PC-9 (cell line): Measurements from ENCODE around the gene SOWAHC. TPM values are rescaled to one million over a fixed set of nuclear protein-coding genes. Genes with fewer than 3 reads are reported as not detected.

ENCODE experiments used
- BruUV-seq: library from RNA; stranded (reverse); fragments of 400-500 nt; replicated peaks from 2 replicates; lab custom pipeline; 2021; lab: Mats Ljungman, UMichigan
- CTCF ChIA-PET: fragments of 300-600 bp; sonication (Branson Sonifier 250); formaldehyde crosslinking; loops from one replicate; lab custom pipeline; 2022; ENCODE audit warnings: antibody characterized with exemption; lab: Charles Lee
- POLR2A ChIA-PET: fragments of 300-600 bp; sonication (Branson Sonifier 250); formaldehyde crosslinking; loops from one replicate; lab custom pipeline; 2022; ENCODE audit warnings: antibody characterized with exemption; ENCODE audit not compliant: unreplicated experiment; lab: Charles Lee
- DNase-seq, 2 experiments: peaks; one replicate each; pipeline versions ENCODE4 v3.0.0 to v3.0.0-alpha.2; 2015 to 2022; ENCODE audit warnings: mixed read lengths in 1 of 2
- H2AFZ ChIP-seq: fragments of 200-600 bp; sonication (generic); 2 replicates; pipeline ENCODE4 v1.8.1; 2017; ENCODE audit warnings: antibody characterized with exemption
- H3F3A ChIP-seq: fragments of 200-600 bp; sonication (generic); 2 replicates; pipeline ENCODE4 v1.8.1; 2017; ENCODE audit warnings: antibody characterized with exemption, mild to moderate bottlenecking, low read depth; ENCODE audit not compliant: insufficient read depth
- H3K27ac ChIP-seq: fragments of 200-600 bp; sonication (generic); 2 replicates; pipeline ENCODE4 v1.6.1; 2016; ENCODE audit warnings: mixed run types
- H3K27me3 ChIP-seq: fragments of 200-600 bp; sonication (generic); 2 replicates; pipeline ENCODE4 v1.6.1; 2016; ENCODE audit warnings: low read depth, mixed run types; ENCODE audit not compliant: insufficient read depth
- H3K36me3 ChIP-seq: fragments of 200-600 bp; sonication (generic); 2 replicates; pipeline ENCODE4 v1.6.1; 2016; ENCODE audit warnings: low read depth, mixed run types
- H3K4me1 ChIP-seq: fragments of 200-600 bp; sonication (generic); replicated peaks from 2 replicates; pipeline ENCODE4 v1.6.1; 2016; ENCODE audit warnings: mixed run types; ENCODE audit not compliant: insufficient read depth
- H3K4me2 ChIP-seq: fragments of 200-600 bp; sonication (generic); 2 replicates; pipeline ENCODE4 v1.6.1; 2017; ENCODE audit warnings: mixed run types
- H3K4me3 ChIP-seq: fragments of 200-600 bp; sonication (generic); 2 replicates; pipeline ENCODE4 v1.6.1; 2016; ENCODE audit warnings: mixed run types
- H3K79me2 ChIP-seq: fragments of 200-600 bp; sonication (generic); 2 replicates; pipeline ENCODE4 v1.6.1; 2017; ENCODE audit warnings: low read depth, mixed run types
- H3K9me2 ChIP-seq: fragments of 200-600 bp; sonication (generic); 2 replicates; pipeline ENCODE4 v1.8.1; 2017; ENCODE audit warnings: mild to moderate bottlenecking; ENCODE audit not compliant: insufficient read depth
- H3K9me3 ChIP-seq: fragments of 200-600 bp; sonication (generic); 2 replicates; pipeline ENCODE4 v1.8.1; 2016; ENCODE audit warnings: low read depth; ENCODE audit not compliant: insufficient read depth
- H4K20me1 ChIP-seq: fragments of 200-600 bp; sonication (generic); 2 replicates; pipeline ENCODE4 v1.8.1; 2017; ENCODE audit not compliant: insufficient read depth
- EZH2 ChIP-seq: fragments of 200-600 bp; sonication (generic); IDR thresholded peaks from 2 replicates; pipeline ENCODE4 v1.8.0; 2017; ENCODE audit warnings: antibody characterized with exemption, low read depth
- intact Hi-C: fragments of 100-400 bp; cut with micrococcal nuclease; formaldehyde crosslinking; loops from one replicate; pipeline ENCODE4 v1.10.0; 2022; ENCODE audit not compliant: unreplicated experiment
- total RNA-seq: library from RNA; stranded (reverse); gene quantifications from 2 replicates; pipeline ENCODE4 v1.2.3, GENCODE V29; 2021
- TF ChIP-seq, protein P1 (sequence below): fragments of 200-600 bp; sonication (generic); conservative IDR thresholded peaks from 2 replicates; pipeline ENCODE4 v1.6.1; 2017; ENCODE audit warnings: mixed run types, antibody characterized with exemption, mild to moderate bottlenecking, moderate library complexity

The SOWAHC gene
- total RNA-seq, 1 experiment from 2014 or later, result 14.3 TPM

DNA sequence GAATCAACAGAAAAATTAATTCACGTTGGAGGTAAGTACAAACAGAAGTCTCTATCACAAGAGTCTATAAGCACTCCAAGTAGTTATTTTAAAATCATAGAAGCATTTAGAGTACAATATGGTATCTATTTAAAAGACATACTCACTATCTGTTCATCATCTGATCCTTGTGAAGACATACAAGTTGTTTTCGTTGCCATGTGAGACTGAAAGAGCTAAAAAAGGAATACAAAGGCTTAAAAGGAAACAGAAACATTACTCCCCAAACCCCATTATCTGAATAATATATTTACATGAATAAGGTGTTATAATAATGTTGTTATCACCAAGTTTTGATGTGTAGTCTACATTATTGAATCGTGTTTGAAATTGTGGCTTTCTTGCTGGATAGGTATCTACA, 21.3 kb upstream of the SOWAHC start:
- no peak for DNase-seq
- Histone ChIP-seq H2AFZ (no peak overlapping the region), H3K36me3 (0 out of 2 replicates have a peak, but pooled peaks cover 4% of the 10 kb centered on the region), H3K4me1 (no peaks in the 10 kb centered on the region), H3K27ac (no peak overlapping the region), H3K27me3 (no peaks in the 10 kb centered on the region), H3K9me2 (no peaks in the 10 kb centered on the region), H3K79me2 (no peaks in the 10 kb centered on the region; the same call in 1 of the 2 replicates), H3K9me3 (no peaks in the 10 kb centered on the region), H3F3A (no peaks in the 10 kb centered on the region), H4K20me1 (no peaks in the 10 kb centered on the region; the same call in 1 of the 2 replicates), H3K4me2 (no peak overlapping the region), H3K4me3 (no peak overlapping the region)
- intact Hi-C loops, result no loop called here
- TF ChIP-seq, protein P1, sequence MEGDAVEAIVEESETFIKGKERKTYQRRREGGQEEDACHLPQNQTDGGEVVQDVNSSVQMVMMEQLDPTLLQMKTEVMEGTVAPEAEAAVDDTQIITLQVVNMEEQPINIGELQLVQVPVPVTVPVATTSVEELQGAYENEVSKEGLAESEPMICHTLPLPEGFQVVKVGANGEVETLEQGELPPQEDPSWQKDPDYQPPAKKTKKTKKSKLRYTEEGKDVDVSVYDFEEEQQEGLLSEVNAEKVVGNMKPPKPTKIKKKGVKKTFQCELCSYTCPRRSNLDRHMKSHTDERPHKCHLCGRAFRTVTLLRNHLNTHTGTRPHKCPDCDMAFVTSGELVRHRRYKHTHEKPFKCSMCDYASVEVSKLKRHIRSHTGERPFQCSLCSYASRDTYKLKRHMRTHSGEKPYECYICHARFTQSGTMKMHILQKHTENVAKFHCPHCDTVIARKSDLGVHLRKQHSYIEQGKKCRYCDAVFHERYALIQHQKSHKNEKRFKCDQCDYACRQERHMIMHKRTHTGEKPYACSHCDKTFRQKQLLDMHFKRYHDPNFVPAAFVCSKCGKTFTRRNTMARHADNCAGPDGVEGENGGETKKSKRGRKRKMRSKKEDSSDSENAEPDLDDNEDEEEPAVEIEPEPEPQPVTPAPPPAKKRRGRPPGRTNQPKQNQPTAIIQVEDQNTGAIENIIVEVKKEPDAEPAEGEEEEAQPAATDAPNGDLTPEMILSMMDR, result no peak
- TF ChIP-seq EZH2, result no peak
- BruUV-seq, result no TSS peak
- ChIA-PET POLR2A (no interaction called here), CTCF (no interaction called here)

DNA sequence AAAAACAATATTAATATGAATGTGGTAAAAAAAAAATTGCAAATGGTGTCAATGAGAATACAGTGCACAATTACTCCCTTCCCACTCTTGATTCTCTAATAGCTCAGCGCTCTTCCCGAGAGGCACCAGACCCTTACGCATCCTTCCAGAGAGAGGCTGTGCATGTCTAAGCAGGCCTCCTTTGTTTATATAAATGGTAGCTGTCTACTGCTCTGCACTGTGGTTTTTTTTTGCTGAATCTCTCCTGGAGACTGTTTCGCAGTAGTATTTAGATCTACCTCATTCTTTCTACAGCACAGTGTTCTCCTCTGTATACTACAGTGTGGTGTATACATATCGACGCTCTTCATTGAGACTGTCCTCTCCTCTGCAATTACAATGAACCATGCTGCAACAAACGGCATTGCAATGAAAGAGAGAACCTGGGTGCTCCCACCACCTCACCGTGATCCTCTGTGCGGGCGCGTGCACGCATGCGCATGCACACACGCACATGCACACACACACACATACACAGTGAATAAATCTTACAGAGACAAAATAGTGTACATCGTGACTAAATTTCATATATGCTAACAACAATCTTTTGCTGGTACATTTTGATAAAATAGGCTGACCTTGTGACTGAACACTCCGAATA, 19.8 kb upstream of the SOWAHC start:
- no peak for TF ChIP-seq EZH2
- TF ChIP-seq, protein P1, result no peak
- H3K4me2 ChIP-seq, result no peak overlapping the region
- H3K9me2 ChIP-seq, result no peaks in the 10 kb centered on the region
- ChIA-PET POLR2A (interaction anchor here (0.6 kb wide), 1 partner anchor 10 kb away, joined by 5 read pairs; no protein-coding TSS in a partner anchor), CTCF (interaction anchor here (0.7 kb wide), 1 partner anchor 96 kb away, joined by 5 read pairs; no protein-coding TSS in a partner anchor)
- H4K20me1 ChIP-seq, result no peaks in the 10 kb centered on the region; the same call in 1 of the 2 replicates
- no peaks in the 10 kb centered on the region for H3K27me3 ChIP-seq
- H2AFZ ChIP-seq, result no peak overlapping the region
- H3K4me1 ChIP-seq, result no peaks in the 10 kb centered on the region
- no peak overlapping the region for H3K27ac ChIP-seq
- no TSS peak for BruUV-seq
- H3K9me3 ChIP-seq, result no peaks in the 10 kb centered on the region
- no peak for DNase-seq
- 0 out of 2 replicates have a peak, but pooled peaks cover 4% of the 10 kb centered on the region for H3K36me3 ChIP-seq
- intact Hi-C loops, result no loop called here
- no peaks in the 10 kb centered on the region for H3F3A ChIP-seq
- peaks cover 1% of the 10 kb centered on the region; the same call in 1 of the 2 replicates for H3K79me2 ChIP-seq
- no peak overlapping the region for H3K4me3 ChIP-seq

DNA sequence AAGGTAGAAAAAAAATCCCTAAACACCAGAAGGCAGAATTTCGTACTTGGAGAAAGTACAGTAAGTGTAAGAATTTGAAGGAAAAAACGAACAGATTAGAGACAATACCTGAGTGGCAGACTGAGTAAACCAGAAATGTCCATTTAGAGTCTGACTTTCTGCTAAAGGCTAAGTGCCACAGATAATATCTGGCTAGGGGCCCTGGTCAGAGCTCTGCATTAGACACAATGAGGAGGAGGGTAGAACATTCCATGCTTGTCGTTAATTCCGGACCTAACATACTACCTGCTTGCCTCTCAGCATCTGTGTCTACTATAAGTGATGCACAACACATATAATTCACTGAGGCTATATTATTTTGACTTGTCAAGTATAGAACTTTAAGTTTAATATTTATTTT, 18.5 kb upstream of the SOWAHC start:
- Histone ChIP-seq H3F3A (no peaks in the 10 kb centered on the region; the same call in 1 of the 2 replicates), H3K4me3 (no peak overlapping the region), H4K20me1 (no peaks in the 10 kb centered on the region; the same call in 1 of the 2 replicates), H3K4me2 (no peak overlapping the region), H3K9me3 (no peaks in the 10 kb centered on the region), H3K4me1 (no peaks in the 10 kb centered on the region), H3K9me2 (no peaks in the 10 kb centered on the region), H3K27me3 (no peaks in the 10 kb centered on the region), H2AFZ (no peak overlapping the region), H3K36me3 (0 out of 2 replicates have a peak, but pooled peaks cover 4% of the 10 kb centered on the region), H3K27ac (no peak overlapping the region), H3K79me2 (peaks cover 3% of the 10 kb centered on the region; the same call in 1 of the 2 replicates)
- TF ChIP-seq, protein P1, result no peak
- TF ChIP-seq EZH2, result no peak
- DNase-seq, result no peak
- intact Hi-C loops, result no loop called here
- no TSS peak for BruUV-seq
- POLR2A ChIA-PET, result no interaction called here
- CTCF ChIA-PET, result no interaction called here
